Osteocyte (in vitro differentiated cells): ENCODE data around the gene F10. TPM values are rescaled to one million over a fixed set of nuclear protein-coding genes. Genes with fewer than 3 reads are reported as not detected.

Source experiments
- DNase-seq: peaks from one replicate; pipeline ENCODE4 v3.0.0; 2021; ENCODE audit warnings: mixed read lengths; ENCODE audit not compliant: unreplicated experiment; ENCODE audit errors: extremely low spot score
- H3K27ac Mint-ChIP-seq: one replicate; pipeline ENCODE4 v1.8.0; 2021; ENCODE audit warnings: mild to moderate bottlenecking, mixed read lengths; ENCODE audit not compliant: unreplicated experiment
- H3K27me3 Mint-ChIP-seq: one replicate; pipeline ENCODE4 v1.8.0; 2021; ENCODE audit warnings: mixed read lengths; ENCODE audit not compliant: unreplicated experiment
- H3K36me3 Mint-ChIP-seq: one replicate; pipeline ENCODE4 v1.8.0; 2021; ENCODE audit warnings: mixed read lengths; ENCODE audit not compliant: unreplicated experiment
- H3K4me1 Mint-ChIP-seq: one replicate; pipeline ENCODE4 v1.8.0; 2021; ENCODE audit warnings: mixed read lengths; ENCODE audit not compliant: unreplicated experiment
- H3K4me3 Mint-ChIP-seq: one replicate; pipeline ENCODE4 v1.8.0; 2021; ENCODE audit warnings: mild to moderate bottlenecking, moderate library complexity, mixed read lengths; ENCODE audit not compliant: unreplicated experiment
- H3K9me3 Mint-ChIP-seq: one replicate; pipeline ENCODE4 v1.8.0; 2021; ENCODE audit warnings: mixed read lengths; ENCODE audit not compliant: unreplicated experiment
- CTCF ChIP-seq: fragments of 200-600 bp; sonication (generic); IDR thresholded peaks from 2 replicates; pipeline ENCODE4 v1.5.0; 2021; ENCODE audit warnings: antibody characterized with exemption, mild to moderate bottlenecking, moderate library complexity
- total RNA-seq: library from RNA; stranded (reverse); gene quantifications from 2 replicates; pipeline ENCODE4 v1.2.1, GENCODE V29; 2021

The F10 gene
- total RNA-seq, 1 donor from 2014 or later: 1.8 TPM

GRCh38 chr13:113113846-113114271 is 8.7 kb upstream of the F10 start:
- H3K27ac Mint-ChIP-seq: no peak overlapping the region
- DNase-seq: peak; percentile 80
- H3K4me1 Mint-ChIP-seq: peaks cover 2% of the 10 kb centered on the region
- TF ChIP-seq CTCF: no peak
- no peaks in the 10 kb centered on the region for H3K36me3 Mint-ChIP-seq
- H3K9me3 Mint-ChIP-seq: no peaks in the 10 kb centered on the region
- no peaks in the 10 kb centered on the region for H3K27me3 Mint-ChIP-seq
- H3K4me3 Mint-ChIP-seq: no peak overlapping the region

- Mint-ChIP-seq H3K4me1 (peaks cover 2% of the 10 kb centered on the region), H3K9me3 (no peaks in the 10 kb centered on the region), H3K36me3 (no peaks in the 10 kb centered on the region), H3K27ac (no peak overlapping the region), H3K4me3 (no peak overlapping the region), H3K27me3 (no peaks in the 10 kb centered on the region)
- peak; percentile 73 for DNase-seq
- TF ChIP-seq CTCF: no peak
Observed at GRCh38 chr13:113114511-113115362, 7.9 kb upstream of the F10 start.

- H3K36me3 Mint-ChIP-seq: no peaks in the 10 kb centered on the region
- no peak for TF ChIP-seq CTCF
- H3K27ac Mint-ChIP-seq: no peak overlapping the region
- H3K4me3 Mint-ChIP-seq: no peak overlapping the region
- no peaks in the 10 kb centered on the region for H3K27me3 Mint-ChIP-seq
- H3K9me3 Mint-ChIP-seq: no peaks in the 10 kb centered on the region
- DNase-seq: peak; percentile 76
- peaks cover 2% of the 10 kb centered on the region for H3K4me1 Mint-ChIP-seq
Observed at GRCh38 chr13:113115363-113116205, 7.0 kb upstream of the F10 start.

GRCh38 chr13:113116206-113116800 is 6.3 kb upstream of the F10 start:
- no peak overlapping the region for H3K27ac Mint-ChIP-seq
- TF ChIP-seq CTCF: no peak

GRCh38 chr13:113116871-113117271 is 5.7 kb upstream of the F10 start:
- Mint-ChIP-seq H3K36me3 (no peaks in the 10 kb centered on the region), H3K27me3 (no peaks in the 10 kb centered on the region), H3K27ac (no peak overlapping the region), H3K9me3 (no peaks in the 10 kb centered on the region), H3K4me1 (peaks cover 2% of the 10 kb centered on the region), H3K4me3 (no peak overlapping the region)
- DNase-seq: peak; percentile 56
- no peak for TF ChIP-seq CTCF

More at GRCh38 chr13:113116206-113116800, 6.3 kb upstream of the F10 start:
- no peaks in the 10 kb centered on the region for H3K27me3 Mint-ChIP-seq
- DNase-seq: peak; percentile 64
- H3K36me3 Mint-ChIP-seq: no peaks in the 10 kb centered on the region
- no peaks in the 10 kb centered on the region for H3K9me3 Mint-ChIP-seq
- no peak overlapping the region for H3K4me3 Mint-ChIP-seq
- H3K4me1 Mint-ChIP-seq: peaks cover 2% of the 10 kb centered on the region
